ENCODE measurements around the gene SERGEF.

- no peak for TF ChIP-seq CTCF (IDR thresholded peaks at IDR 0.05)
- TF ChIP-seq POLR2AphosphoS5 (IDR thresholded peaks at IDR 0.05): no peak
- TF ChIP-seq POLR2A (IDR thresholded peaks at IDR 0.05): no peak
Measured at GRCh38 chr11:17777738-17778091, 235.1 kb downstream of the SERGEF start.

Measured in prostate gland (tissue), 2 donors.